KMS-11 (cell line): ENCODE measurements around the gene NTN3.
"Not testable (repeated sequence)": the region's sequence is repeated elsewhere in the genome, so short reads cannot be mapped to it uniquely, and the experiment has no call there.

Experiments
- H2AFZ ChIP-seq: fragments of 200-600 bp; sonication (generic); 2 replicates; pipeline ENCODE4 v1.6.1; 2016; ENCODE audit warnings: antibody characterized with exemption, mixed run types, low read depth
- H3K27ac ChIP-seq: fragments of 200-600 bp; sonication (generic); 2 replicates; pipeline ENCODE4 v1.6.1; 2016; ENCODE audit warnings: mild to moderate bottlenecking, mixed run types
- H3K27me3 ChIP-seq: fragments of 200-600 bp; sonication (generic); 2 replicates; pipeline ENCODE4 v1.6.1; 2017; ENCODE audit warnings: mild to moderate bottlenecking, low read depth, mixed run types, moderate library complexity; ENCODE audit not compliant: insufficient read depth
- H3K36me3 ChIP-seq: fragments of 200-600 bp; sonication (generic); 2 replicates; pipeline ENCODE4 v1.6.1; 2017; ENCODE audit warnings: mild to moderate bottlenecking, mixed run types; ENCODE audit not compliant: insufficient read depth
- H3K4me1 ChIP-seq: fragments of 200-600 bp; sonication (generic); 2 replicates; pipeline ENCODE4 v1.6.1; 2016; ENCODE audit warnings: mild to moderate bottlenecking, low read depth, mixed run types; ENCODE audit not compliant: poor library complexity, severe bottlenecking
- H3K4me2 ChIP-seq: fragments of 200-600 bp; sonication (generic); 2 replicates; pipeline ENCODE4 v1.7.0; 2016; ENCODE audit warnings: mild to moderate bottlenecking, mixed run types
- H3K4me3 ChIP-seq: fragments of 200-600 bp; sonication (generic); IDR thresholded peaks from 2 replicates; pipeline ENCODE4 v1.6.1; 2017; ENCODE audit warnings: low read depth, low read length, mixed read lengths; ENCODE audit not compliant: insufficient read depth
- H3K79me2 ChIP-seq: fragments of 200-600 bp; sonication (generic); 2 replicates; pipeline ENCODE4 v1.6.1; 2016; ENCODE audit warnings: low read depth, mixed run types; ENCODE audit not compliant: insufficient read depth
- H3K9ac ChIP-seq: fragments of 200-600 bp; sonication (generic); 2 replicates; pipeline ENCODE4 v1.6.1; 2016; ENCODE audit warnings: mild to moderate bottlenecking, mixed run types
- H4K20me1 ChIP-seq: fragments of 200-600 bp; sonication (generic); 2 replicates; pipeline ENCODE4 v1.6.1; 2016; ENCODE audit warnings: mild to moderate bottlenecking, mixed run types; ENCODE audit not compliant: insufficient read depth
- TF ChIP-seq, protein P1 (sequence below): fragments of 200-600 bp; sonication (generic); conservative IDR thresholded peaks from 2 replicates; pipeline ENCODE4 v1.6.1; 2017; ENCODE audit warnings: low read depth, mild to moderate bottlenecking, antibody characterized with exemption, low read length, moderate library complexity, mixed read lengths

The NTN3 gene

DNA sequence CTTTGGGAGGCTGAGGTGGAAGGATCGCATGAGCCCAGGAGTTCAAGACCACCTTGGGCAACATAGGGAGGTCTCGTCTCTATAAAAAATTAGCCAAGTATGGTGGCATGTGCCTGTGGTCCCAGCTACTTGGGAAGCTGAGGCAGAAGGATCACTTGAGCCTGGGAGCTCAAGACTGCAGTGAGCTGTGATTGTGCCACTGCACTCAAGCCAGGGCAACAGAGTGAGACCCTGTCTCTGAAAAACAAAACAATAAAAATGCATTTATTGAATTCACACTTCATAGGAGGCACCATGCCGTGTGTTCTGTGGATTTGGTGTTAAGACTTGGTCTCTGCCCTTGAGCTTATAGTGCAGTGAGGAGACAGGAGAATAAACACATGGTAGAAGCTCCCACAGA, 6.2 kb downstream of the NTN3 start:
- peaks cover 7% of the 10 kb centered on the region; the same call in 1 of the 2 replicates for H3K79me2 ChIP-seq
- no peak overlapping the region for H3K9ac ChIP-seq
- no peak overlapping the region for H3K4me3 ChIP-seq
- H2AFZ ChIP-seq, result no peak overlapping the region
- TF ChIP-seq, protein P1, sequence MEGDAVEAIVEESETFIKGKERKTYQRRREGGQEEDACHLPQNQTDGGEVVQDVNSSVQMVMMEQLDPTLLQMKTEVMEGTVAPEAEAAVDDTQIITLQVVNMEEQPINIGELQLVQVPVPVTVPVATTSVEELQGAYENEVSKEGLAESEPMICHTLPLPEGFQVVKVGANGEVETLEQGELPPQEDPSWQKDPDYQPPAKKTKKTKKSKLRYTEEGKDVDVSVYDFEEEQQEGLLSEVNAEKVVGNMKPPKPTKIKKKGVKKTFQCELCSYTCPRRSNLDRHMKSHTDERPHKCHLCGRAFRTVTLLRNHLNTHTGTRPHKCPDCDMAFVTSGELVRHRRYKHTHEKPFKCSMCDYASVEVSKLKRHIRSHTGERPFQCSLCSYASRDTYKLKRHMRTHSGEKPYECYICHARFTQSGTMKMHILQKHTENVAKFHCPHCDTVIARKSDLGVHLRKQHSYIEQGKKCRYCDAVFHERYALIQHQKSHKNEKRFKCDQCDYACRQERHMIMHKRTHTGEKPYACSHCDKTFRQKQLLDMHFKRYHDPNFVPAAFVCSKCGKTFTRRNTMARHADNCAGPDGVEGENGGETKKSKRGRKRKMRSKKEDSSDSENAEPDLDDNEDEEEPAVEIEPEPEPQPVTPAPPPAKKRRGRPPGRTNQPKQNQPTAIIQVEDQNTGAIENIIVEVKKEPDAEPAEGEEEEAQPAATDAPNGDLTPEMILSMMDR, result no peak
- no peak overlapping the region for H3K4me2 ChIP-seq
- H3K4me1 ChIP-seq, result peaks cover 12% of the 10 kb centered on the region
- H3K27ac ChIP-seq, result no peak overlapping the region
- H4K20me1 ChIP-seq, result no peaks in the 10 kb centered on the region
- no peaks in the 10 kb centered on the region for H3K36me3 ChIP-seq
- H3K27me3 ChIP-seq, result peaks cover 2% of the 10 kb centered on the region; the same call in 1 of the 2 replicates

GRCh38 chr16:2478279-2478678, 7.2 kb downstream of the NTN3 start:
- Histone ChIP-seq H3K27ac (no peak overlapping the region), H2AFZ (no peak overlapping the region), H4K20me1 (no peaks in the 10 kb centered on the region), H3K79me2 (peaks cover 7% of the 10 kb centered on the region; the same call in 1 of the 2 replicates), H3K27me3 (no peaks in the 10 kb centered on the region), H3K4me1 (peaks cover 8% of the 10 kb centered on the region), H3K36me3 (no peaks in the 10 kb centered on the region), H3K4me3 (no peak overlapping the region), H3K9ac (no peak overlapping the region), H3K4me2 (no peak overlapping the region)
- TF ChIP-seq, protein P1, result no peak

DNA sequence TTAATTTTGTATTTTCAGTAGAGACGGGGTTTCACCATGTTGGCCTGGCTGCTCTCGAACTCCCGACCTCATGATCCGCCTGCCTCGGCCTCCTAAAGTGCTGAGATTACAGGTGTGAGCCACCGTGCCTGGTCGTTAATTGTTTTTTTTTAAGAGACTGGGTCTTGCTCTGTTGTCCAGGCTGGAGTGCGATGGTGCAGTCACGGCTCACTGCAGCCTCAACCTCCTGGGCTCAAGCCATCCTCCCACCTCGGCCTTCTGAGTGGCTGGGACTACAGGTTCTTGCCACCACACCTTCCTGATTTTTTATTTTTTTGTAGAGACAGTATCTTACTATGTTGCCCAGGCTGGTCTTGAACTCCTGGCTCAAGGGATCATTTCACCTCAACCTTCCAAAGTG, 8.9 kb downstream of the NTN3 start:
- not testable (repeated sequence) for H3K9ac ChIP-seq, H3K4me3 ChIP-seq, H3K27ac ChIP-seq, H3K79me2 ChIP-seq, H3K4me2 ChIP-seq, H3K36me3 ChIP-seq, H4K20me1 ChIP-seq, H3K27me3 ChIP-seq, H2AFZ ChIP-seq, H3K4me1 ChIP-seq

GRCh38 chr16:2480948-2481347, 9.9 kb downstream of the NTN3 start:
- peaks cover 1% of the 10 kb centered on the region for H3K4me1 ChIP-seq
- H3K79me2 ChIP-seq, result 0 out of 2 replicates have a peak, but pooled peaks cover 7% of the 10 kb centered on the region

GRCh38 chr16:2481676-2482075, 10.6 kb downstream of the NTN3 start:
- Histone ChIP-seq H3K79me2 (0 out of 2 replicates have a peak, but pooled peaks cover 7% of the 10 kb centered on the region), H3K36me3 (no peaks in the 10 kb centered on the region), H3K27me3 (no peaks in the 10 kb centered on the region), H3K4me2 (no peak overlapping the region), H4K20me1 (no peaks in the 10 kb centered on the region), H3K9ac (no peak overlapping the region), H3K4me1 (no peaks in the 10 kb centered on the region), H3K27ac (no peak overlapping the region), H2AFZ (no peak overlapping the region), H3K4me3 (no peak overlapping the region)
- TF ChIP-seq, protein P1, result no peak

More at GRCh38 chr16:2480948-2481347, 9.9 kb downstream of the NTN3 start:
- Histone ChIP-seq H3K4me3 (no peak overlapping the region), H3K27ac (no peak overlapping the region), H3K36me3 (no peaks in the 10 kb centered on the region), H3K27me3 (no peaks in the 10 kb centered on the region), H3K9ac (no peak overlapping the region), H4K20me1 (no peaks in the 10 kb centered on the region), H3K4me2 (no peak overlapping the region), H2AFZ (no peak overlapping the region)
- TF ChIP-seq, protein P1, result no peak
